ENCODE data around the gene SKIC2.
"Not testable (repeated sequence)": the region's sequence is repeated elsewhere in the genome, so short reads cannot be mapped to it uniquely, and the experiment has no call there.

DNA sequence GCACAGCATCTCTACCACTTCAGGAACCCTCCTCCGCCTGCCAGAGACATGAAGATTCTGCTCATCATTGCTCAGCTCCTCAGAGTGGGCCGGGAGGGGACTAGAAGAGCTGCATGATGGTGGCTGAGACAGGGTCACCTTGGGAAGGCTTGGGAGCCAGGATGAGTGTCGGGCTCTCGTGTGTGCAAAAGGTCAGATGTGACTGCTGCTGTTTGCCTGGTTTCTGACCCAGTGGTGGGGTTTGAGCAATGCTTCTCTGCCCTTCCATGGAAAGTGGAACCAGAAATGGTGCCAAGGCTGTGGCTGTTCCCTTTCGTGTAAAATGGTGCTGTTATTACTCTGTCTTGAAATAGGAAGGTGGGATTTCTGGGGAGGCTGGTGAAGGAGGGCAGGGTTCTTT is 22.0 kb downstream of the SKIC2 start:
- TF ChIP-seq, protein P1, sequence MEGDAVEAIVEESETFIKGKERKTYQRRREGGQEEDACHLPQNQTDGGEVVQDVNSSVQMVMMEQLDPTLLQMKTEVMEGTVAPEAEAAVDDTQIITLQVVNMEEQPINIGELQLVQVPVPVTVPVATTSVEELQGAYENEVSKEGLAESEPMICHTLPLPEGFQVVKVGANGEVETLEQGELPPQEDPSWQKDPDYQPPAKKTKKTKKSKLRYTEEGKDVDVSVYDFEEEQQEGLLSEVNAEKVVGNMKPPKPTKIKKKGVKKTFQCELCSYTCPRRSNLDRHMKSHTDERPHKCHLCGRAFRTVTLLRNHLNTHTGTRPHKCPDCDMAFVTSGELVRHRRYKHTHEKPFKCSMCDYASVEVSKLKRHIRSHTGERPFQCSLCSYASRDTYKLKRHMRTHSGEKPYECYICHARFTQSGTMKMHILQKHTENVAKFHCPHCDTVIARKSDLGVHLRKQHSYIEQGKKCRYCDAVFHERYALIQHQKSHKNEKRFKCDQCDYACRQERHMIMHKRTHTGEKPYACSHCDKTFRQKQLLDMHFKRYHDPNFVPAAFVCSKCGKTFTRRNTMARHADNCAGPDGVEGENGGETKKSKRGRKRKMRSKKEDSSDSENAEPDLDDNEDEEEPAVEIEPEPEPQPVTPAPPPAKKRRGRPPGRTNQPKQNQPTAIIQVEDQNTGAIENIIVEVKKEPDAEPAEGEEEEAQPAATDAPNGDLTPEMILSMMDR (conservative IDR thresholded peaks at IDR 0.05; ENCODE audit: low read depth, low read length) = not testable (repeated sequence)
- TF ChIP-seq CEBPB (IDR thresholded peaks at IDR 0.05; ENCODE audit: low read depth, low read length); POLR2A (IDR thresholded peaks at IDR 0.05; ENCODE audit: low read depth, low read length); RCOR1 (IDR thresholded peaks at IDR 0.05; ENCODE audit: insufficient replicate concordance, low read length); FOS (IDR thresholded peaks at IDR 0.05; ENCODE audit: low read depth, low read length): not testable (repeated sequence)
- TF ChIP-seq, protein P2, sequence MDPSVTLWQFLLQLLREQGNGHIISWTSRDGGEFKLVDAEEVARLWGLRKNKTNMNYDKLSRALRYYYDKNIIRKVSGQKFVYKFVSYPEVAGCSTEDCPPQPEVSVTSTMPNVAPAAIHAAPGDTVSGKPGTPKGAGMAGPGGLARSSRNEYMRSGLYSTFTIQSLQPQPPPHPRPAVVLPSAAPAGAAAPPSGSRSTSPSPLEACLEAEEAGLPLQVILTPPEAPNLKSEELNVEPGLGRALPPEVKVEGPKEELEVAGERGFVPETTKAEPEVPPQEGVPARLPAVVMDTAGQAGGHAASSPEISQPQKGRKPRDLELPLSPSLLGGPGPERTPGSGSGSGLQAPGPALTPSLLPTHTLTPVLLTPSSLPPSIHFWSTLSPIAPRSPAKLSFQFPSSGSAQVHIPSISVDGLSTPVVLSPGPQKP (IDR thresholded peaks at IDR 0.05; ENCODE audit: borderline replicate concordance, low read depth, low read length) = not testable (repeated sequence)
- TF ChIP-seq, protein P3, sequence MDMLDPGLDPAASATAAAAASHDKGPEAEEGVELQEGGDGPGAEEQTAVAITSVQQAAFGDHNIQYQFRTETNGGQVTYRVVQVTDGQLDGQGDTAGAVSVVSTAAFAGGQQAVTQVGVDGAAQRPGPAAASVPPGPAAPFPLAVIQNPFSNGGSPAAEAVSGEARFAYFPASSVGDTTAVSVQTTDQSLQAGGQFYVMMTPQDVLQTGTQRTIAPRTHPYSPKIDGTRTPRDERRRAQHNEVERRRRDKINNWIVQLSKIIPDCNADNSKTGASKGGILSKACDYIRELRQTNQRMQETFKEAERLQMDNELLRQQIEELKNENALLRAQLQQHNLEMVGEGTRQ (IDR thresholded peaks at IDR 0.05; ENCODE audit: low read depth, low read length) = not testable (repeated sequence)
